Sigmoid colon (tissue), 4 donors: ENCODE measurements around the gene RXRG.

Experiments used
- CTCF ChIP-seq, 4 experiments: fragments of 450-650 bp in 3 of 4; fragments of 200-600 bp in 1 of 4; IDR thresholded peaks; one replicate each; pipeline ENCODE4 v1.5.1; 2016 to 2019; ENCODE audit warnings: antibody characterized with exemption in 4 of 4, mild to moderate bottlenecking in 3 of 4, moderate library complexity in 2 of 4
- POLR2AphosphoS5 ChIP-seq, 4 donors: sonication (generic); formaldehyde crosslinking; IDR thresholded peaks; one replicate each; pipeline ENCODE4 v1.6.1; 2017; ENCODE audit warnings: antibody characterized with exemption in 4 of 4

DNA sequence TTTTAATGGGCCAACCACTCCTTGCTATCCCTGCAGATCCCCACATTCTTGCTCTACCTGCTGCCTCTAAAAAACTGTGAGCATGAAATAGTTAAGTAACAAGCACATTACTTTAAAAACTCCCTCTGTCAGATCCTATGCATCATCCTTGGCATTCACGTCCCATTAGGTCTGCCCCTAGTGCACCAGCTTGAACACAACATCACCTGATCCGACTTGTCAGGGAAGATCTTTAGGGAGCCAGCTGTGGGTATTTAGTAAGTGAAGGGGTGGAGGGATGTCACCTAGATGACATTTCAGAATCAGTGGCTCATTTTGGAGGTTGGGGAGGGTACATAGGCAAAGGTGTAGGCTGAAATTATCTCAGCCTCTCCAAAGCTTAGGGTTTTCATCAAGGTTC lies 33.5 kb downstream of the RXRG start:
- TF ChIP-seq CTCF (IDR thresholded peaks at IDR 0.05) = no peak
- TF ChIP-seq POLR2AphosphoS5 (IDR thresholded peaks at IDR 0.05) = no peak
